GM12891 (cell line): ENCODE measurements around the gene GAPDH.

Experiments
- DNase-seq: peaks from one replicate; pipeline ENCODE4 v3.0.0; 2011; ENCODE audit warnings: low spot score; ENCODE audit not compliant: insufficient read length
- FAIRE-seq: peaks from 2 replicates; lab custom pipeline; 2011; peaks lifted over from hg19 to GRCh38; lab: Jason Lieb, UNC
- PAX5 ChIP-seq: IDR thresholded peaks from 2 replicates; pipeline ENCODE4 v1.6.1; 2011; ENCODE audit warnings: low read length, moderate library complexity, mild to moderate bottlenecking; ENCODE audit not compliant: insufficient read depth, severe bottlenecking
- POLR2A ChIP-seq: IDR thresholded peaks from 2 replicates; pipeline ENCODE4 v1.6.1; 2011; ENCODE audit warnings: low read depth, low read length, control low read depth
- POLR2AphosphoS5 ChIP-seq: IDR thresholded peaks from 2 replicates; pipeline ENCODE4 v1.6.1; 2011; ENCODE audit warnings: low read depth, low read length, control low read depth
- POU2F2 ChIP-seq: IDR thresholded peaks from 2 replicates; pipeline ENCODE4 v1.6.1; 2011; ENCODE audit warnings: low read depth, mild to moderate bottlenecking, control low read depth, low read length, moderate library complexity
- SPI1 ChIP-seq: IDR thresholded peaks from 2 replicates; pipeline ENCODE4 v1.6.1; 2011; ENCODE audit warnings: low read depth, low read length, control low read depth
- TAF1 ChIP-seq: IDR thresholded peaks from 2 replicates; pipeline ENCODE4 v1.6.1; 2011; ENCODE audit warnings: low read depth, low read length, control low read depth

Gene GAPDH

DNA sequence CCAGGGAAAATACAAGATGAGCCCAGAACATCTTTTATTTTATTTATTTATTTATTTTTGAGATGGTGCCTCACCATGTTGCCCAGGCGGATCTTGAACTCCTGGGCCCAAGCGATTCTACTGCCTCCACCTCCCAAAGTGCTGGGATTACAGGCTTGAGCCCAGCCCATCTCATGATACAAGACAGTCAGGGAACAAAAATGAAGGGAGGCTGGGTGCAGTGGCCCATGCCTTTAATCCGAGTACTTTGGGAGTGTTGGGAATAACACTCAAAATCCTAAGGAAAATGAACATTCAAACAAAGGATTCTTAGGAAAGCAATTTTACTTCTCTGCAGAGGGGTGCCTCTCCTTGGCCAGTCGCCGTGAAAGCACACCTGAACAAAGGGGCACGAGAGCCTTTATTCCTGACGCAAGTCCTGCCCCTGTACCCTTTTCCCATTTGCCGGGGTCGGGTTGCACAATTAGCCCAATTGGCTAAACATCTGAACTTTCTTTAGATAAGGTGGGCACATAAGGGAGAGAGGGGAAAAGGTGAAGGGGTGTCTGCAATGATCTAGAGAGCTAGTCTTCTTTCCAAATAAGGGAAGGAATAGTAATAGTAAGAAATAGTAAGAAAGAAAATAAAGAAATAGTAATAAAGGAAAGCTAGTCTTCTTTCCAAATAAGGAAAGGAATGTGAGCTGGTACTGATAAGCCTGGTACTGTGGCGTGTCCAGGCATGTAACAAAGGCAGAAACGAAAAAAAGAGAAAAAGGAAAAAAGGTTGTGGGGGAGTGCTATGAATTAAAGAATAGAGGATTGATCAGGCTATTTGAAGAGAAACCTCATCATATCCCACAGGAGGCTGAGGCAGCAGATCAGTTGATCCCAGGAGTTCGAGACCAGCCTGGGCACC, 27.0 kb upstream of the GAPDH start:
- FAIRE-seq: no peak
- TF ChIP-seq SPI1: no peak
- TF ChIP-seq POLR2AphosphoS5: no peak
- no peak for TF ChIP-seq POU2F2
- no peak for TF ChIP-seq TAF1
- TF ChIP-seq POLR2A: no peak
- TF ChIP-seq PAX5: no peak
- DNase-seq: no peak

DNA sequence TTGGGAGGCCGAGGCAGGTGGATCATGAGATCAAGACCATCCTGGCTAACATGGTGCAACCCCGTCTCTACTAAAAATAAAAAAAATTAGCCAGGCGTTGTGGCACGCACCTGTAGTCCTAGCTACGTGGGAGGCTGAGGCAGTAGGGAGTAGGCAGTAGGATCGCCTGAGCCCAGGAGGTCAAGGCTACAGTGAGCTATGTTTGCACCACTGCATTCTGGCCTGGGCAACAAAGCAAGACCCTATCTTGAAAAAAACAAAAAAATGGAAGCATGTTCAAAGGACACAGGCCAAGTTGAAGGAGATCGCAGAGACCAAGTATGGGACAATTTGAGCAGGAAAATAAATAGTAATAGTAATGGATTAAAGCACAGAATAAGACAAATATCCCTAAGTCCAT, 26.2 kb upstream of the GAPDH start:
- FAIRE-seq (no peak), DNase-seq (no peak)
- TF ChIP-seq POLR2AphosphoS5 (no peak), POU2F2 (no peak), POLR2A (no peak), PAX5 (no peak), SPI1 (no peak), TAF1 (no peak)

DNA sequence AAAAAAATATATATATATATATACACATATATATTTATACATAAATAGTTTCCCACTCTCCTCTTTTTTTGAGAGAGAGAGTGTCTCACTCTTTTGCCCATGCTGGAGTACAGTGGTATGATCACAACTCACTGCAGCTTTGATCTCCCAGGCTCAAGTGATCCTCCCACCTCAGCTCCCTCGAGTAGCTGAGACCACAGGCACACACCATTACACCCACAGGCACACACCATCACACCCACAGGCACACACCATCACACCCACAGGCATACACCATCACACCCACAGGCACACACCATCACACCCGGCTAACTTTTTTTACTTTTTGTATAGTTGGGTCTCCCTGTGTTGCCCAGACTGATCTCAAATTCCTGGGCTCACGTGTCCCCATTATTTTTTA, 14.1 kb upstream of the GAPDH start:
- TF ChIP-seq POLR2A: no peak

DNA sequence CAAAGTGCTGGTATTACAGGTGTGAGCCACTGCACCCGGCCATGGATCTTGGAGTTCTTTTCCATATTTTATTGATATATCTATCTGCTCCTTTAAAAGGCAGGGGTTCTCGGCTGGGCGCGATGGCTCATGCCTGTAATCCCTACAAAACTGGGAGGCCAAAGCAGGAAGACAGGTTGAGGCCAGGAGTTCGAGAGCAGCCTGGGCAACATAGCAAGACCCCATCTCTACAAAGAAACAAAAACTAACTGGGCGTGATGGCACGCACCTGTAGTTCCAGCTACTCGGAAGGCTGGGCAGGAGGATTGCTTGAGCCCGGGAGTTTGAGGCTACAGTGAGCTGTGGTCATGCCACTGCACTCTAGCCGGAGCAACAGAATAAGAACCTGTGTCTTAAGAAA, 12.1 kb upstream of the GAPDH start:
- TF ChIP-seq POLR2AphosphoS5 (no peak), POU2F2 (no peak), PAX5 (no peak), TAF1 (no peak), SPI1 (no peak), POLR2A (no peak)
- FAIRE-seq: no peak
- no peak for DNase-seq

More for the DNA sequence above, 14.1 kb upstream of the GAPDH start:
- no peak for FAIRE-seq
- no peak for DNase-seq

DNA sequence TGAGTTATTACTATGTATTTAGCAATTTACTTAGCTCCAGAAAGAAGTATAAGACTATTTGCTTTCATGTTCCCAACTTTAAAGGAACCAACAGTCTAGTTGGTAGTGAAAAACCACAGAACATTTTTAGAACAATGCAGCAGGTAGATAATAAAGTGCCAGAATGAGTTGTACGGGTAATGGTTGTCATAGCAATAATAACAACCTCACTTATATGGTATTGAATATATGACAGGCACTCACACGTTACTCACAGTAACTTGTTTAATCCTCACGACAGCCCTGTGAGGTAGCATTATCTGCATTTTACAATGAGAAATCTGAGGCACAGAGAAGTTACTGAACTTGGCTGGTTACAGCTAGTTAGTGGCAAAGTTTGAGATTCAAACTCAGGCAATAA, 10.6 kb upstream of the GAPDH start:
- FAIRE-seq: no peak
- TF ChIP-seq POU2F2: no peak
- no peak for TF ChIP-seq PAX5
- TF ChIP-seq TAF1: no peak
- no peak for TF ChIP-seq POLR2AphosphoS5
- no peak for TF ChIP-seq POLR2A
- no peak for TF ChIP-seq SPI1
- DNase-seq: no peak

DNA sequence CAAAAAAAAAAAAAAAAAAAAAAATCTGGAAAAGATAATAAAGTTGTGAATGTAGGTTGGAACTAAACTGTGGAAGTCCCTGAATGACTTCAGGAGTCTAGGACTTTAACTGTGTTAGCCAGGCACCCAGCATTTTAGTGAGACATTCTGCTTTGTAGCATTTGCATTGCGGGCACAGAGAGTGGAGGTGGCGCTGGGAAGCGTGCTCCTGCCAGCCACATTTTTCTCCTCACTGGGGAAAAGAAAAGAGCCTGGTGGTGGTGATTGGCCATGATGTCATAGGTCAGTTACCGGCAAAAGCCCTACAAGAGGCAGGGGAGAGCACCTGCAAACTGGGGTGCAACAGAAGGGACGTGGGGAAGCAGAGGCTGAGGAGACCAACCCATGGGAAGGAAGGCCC, 9.7 kb upstream of the GAPDH start:
- FAIRE-seq: no peak
- TF ChIP-seq TAF1 (no peak), PAX5 (no peak), POU2F2 (no peak), POLR2A (no peak)
- no peak for DNase-seq

DNA sequence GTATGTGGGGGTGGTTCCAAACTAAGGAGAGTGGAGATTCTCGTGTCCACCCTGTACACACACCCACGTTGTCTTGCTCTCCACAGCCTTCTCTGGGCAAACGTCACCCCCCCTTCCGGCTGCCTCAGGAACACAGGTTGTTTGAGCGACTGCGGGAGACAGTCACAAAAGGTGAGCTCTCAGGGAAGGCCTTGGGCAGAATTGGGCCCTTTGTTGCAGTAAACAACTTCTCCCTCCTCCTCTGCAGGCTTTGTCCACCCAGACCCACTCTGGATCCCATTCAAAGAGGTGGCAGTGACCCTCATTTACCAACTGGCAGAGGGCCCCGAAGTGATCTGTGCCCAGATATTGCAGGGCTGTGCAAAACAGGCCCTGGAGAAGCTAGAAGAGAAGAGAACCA, 8.1 kb upstream of the GAPDH start:
- FAIRE-seq (no peak), DNase-seq (no peak)
- TF ChIP-seq SPI1 (no peak), POU2F2 (no peak), POLR2AphosphoS5 (no peak), TAF1 (no peak), PAX5 (no peak), POLR2A (no peak)

DNA sequence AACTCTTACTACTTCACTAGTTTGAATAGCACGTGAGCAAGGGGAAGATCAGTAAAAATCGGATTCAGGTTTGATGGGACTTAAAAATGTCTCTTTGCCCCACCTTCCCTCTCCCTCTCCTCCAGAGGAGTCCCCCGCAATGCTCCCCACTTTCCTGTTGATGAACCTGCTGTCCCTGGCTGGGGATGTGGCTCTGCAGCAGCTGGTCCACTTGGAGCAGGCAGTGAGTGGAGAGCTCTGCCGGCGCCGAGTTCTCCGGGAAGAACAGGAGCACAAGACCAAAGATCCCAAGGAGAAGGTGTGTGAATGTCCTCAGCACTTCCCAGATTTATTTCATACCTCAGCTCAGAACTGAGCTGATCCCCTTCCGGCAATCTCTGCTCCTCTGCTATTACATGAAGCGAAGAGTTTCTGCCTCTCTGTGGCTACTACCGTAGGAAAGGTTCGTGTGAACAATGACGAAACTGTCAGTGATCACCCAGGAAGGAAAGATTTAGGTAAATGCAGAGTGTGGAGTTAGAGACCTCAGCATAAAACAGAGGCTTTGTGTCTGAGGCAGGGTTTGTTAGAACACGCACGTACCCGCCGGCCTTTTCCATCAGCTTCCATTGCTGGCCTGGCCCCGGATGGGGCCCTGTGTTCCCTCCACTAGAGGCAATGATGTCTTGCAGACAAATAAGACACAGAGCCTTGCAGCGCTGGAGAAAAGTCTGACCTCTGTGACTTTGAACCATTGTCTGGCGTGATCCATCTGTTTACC, 7.4 kb upstream of the GAPDH start:
- FAIRE-seq: no peak
- no peak for DNase-seq
- no peak for TF ChIP-seq POU2F2
- no peak for TF ChIP-seq POLR2AphosphoS5
- no peak for TF ChIP-seq POLR2A
- no peak for TF ChIP-seq TAF1
- no peak for TF ChIP-seq SPI1
- no peak for TF ChIP-seq PAX5

DNA sequence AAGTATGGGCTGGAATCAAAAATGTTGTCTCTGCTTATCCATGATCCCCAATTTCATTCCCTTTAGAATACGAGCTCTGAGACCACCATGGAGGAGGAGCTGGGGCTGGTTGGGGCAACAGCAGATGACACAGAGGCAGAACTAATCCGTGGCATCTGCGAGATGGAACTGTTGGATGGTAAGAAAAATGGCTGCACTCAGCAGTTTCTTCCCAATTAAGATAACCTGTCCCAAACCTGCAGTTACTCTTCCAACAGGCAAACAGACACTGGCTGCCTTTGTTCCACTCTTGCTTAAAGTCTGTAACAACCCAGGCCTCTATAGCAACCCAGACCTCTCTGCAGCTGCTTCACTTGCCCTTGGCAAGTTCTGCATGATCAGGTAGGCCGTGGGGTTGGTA, 6.6 kb upstream of the GAPDH start:
- TF ChIP-seq POLR2AphosphoS5: no peak
- no peak for TF ChIP-seq POLR2A
- TF ChIP-seq PAX5: no peak
- no peak for TF ChIP-seq POU2F2
- TF ChIP-seq TAF1: no peak
- no peak for TF ChIP-seq SPI1
- DNase-seq (no peak), FAIRE-seq (no peak)

DNA sequence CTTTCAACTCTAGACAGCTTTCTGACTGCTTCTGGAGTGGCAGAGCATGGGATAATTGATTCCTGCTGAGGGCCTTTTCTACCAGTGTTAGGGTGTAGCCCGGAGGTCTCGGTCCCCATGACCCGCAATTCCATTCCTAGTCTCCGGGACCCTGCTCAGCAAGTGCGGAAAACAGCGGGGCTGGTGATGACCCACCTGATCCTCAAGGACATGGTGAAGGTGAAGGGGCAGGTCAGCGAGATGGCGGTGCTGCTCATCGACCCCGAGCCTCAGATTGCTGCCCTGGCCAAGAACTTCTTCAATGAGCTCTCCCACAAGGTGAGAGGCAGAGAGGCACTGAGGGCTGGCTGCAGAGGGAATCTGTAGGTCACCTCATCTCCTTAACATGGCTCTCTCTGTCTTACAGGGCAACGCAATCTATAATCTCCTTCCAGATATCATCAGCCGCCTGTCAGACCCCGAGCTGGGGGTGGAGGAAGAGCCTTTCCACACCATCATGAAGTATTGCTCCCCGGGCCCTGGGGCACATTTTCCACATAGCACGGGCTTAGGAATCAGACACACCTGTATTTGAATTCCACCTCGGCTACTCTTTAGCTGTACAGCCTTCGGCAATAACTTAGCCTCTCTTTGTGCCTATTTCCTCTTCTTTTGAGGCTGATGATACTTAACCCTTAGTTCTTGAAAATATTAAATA, 5.6 kb upstream of the GAPDH start:
- FAIRE-seq: no peak
- TF ChIP-seq POU2F2 (no peak), POLR2AphosphoS5 (no peak), SPI1 (no peak), POLR2A (no peak), TAF1 (no peak), PAX5 (no peak)
- DNase-seq: no peak
